Tibial nerve (tissue), 4 donors: ENCODE data around the gene DPY19L1. TPM values are rescaled to one million over a fixed set of nuclear protein-coding genes. Genes with fewer than 3 reads are reported as not detected.

Source experiments
- DNase-seq, 2 donors: peaks; one replicate each; pipeline ENCODE4 v3.0.0-alpha.2; 2019; ENCODE audit warnings: low spot score in 2 of 2
- H3K27ac ChIP-seq, 4 donors: fragments of 200-600 bp; sonication (generic) in 3 of 4; one replicate each; pipeline ENCODE4 v1.5.1; 2017 to 2019; ENCODE audit warnings: mild to moderate bottlenecking in 1 of 4
- H3K27me3 ChIP-seq, 2 donors: fragments of 200-600 bp; sonication (generic) in 1 of 2; one replicate each; pipeline versions ENCODE4 v1.5.1 to v1.6.0; 2017 to 2019
- H3K36me3 ChIP-seq, 3 donors: fragments of 200-600 bp; sonication (generic); one replicate each; pipeline ENCODE4 v1.5.1; 2018 to 2019
- H3K4me1 ChIP-seq, 4 donors: fragments of 200-600 bp; sonication (generic) in 3 of 4; one replicate each; pipeline ENCODE4 v1.5.1; 2017 to 2019
- H3K4me3 ChIP-seq, 4 donors: fragments of 200-600 bp; sonication (generic) in 3 of 4; one replicate each; pipeline ENCODE4 v1.5.1; 2017 to 2019; ENCODE audit warnings: mild to moderate bottlenecking in 1 of 4, moderate library complexity in 1 of 4
- H3K9me3 ChIP-seq, 4 donors: fragments of 200-600 bp; sonication (generic) in 3 of 4; one replicate each; pipeline ENCODE4 v1.5.1; 2017 to 2019
- CTCF ChIP-seq, 5 experiments: fragments of 200-600 bp in 3 of 5; fragments of 450-650 bp in 2 of 5; sonication (generic) in 3 of 5; IDR thresholded peaks; one replicate each; pipeline ENCODE4 v1.5.1; 2016 to 2019; ENCODE audit warnings: antibody characterized with exemption in 5 of 5, mild to moderate bottlenecking in 3 of 5, moderate library complexity in 2 of 5
- EP300 ChIP-seq, 2 donors: sonication (generic); formaldehyde crosslinking; IDR thresholded peaks; one replicate each; pipeline ENCODE4 v1.6.1; 2017; ENCODE audit warnings: antibody characterized with exemption in 2 of 2, mild to moderate bottlenecking in 1 of 2
- POLR2A ChIP-seq, 2 donors: fragments of 450-650 bp; IDR thresholded peaks; one replicate each; pipeline ENCODE4 v1.6.1; 2017; ENCODE audit warnings: antibody characterized with exemption in 2 of 2, mild to moderate bottlenecking in 2 of 2, moderate library complexity in 2 of 2
- WGBS, 2 donors: methylation state at CpG; one replicate each; pipeline ENCODE4 v1.1.5; 2018; 5-methylcytosine and 5-hydroxymethylcytosine counted together
- total RNA-seq, 4 donors: library from RNA; depleted of rRNA; stranded (reverse); fragments of >200 nt; gene quantifications; one replicate each; pipeline ENCODE4 v1.1.0, GENCODE V29; 2016

Gene DPY19L1
- total RNA-seq, 4 donors from 2014 or later: 11.1 to 14.0 (median 12.7) TPM

- DNase-seq: no peak
- peak overlapping the region; percentile 48 to 83 (median 66) for H3K4me3 ChIP-seq
- H3K27me3 ChIP-seq: no peaks in the 10 kb centered on the region
- 34 to 37% methylated on average over 9 of the region's 9 CpGs for WGBS, 2 donors
- H3K9me3 ChIP-seq: no peaks in the 10 kb centered on the region
- peak overlapping the region; percentile 60 to 91 (median 88) for H3K27ac ChIP-seq
- no peaks in the 10 kb centered on the region for H3K36me3 ChIP-seq
- H3K4me1 ChIP-seq: peaks cover 0 to 26% (median 10%) of the 10 kb centered on the region in 4 donors
- TF ChIP-seq CTCF (IDR thresholded peaks at IDR 0.05): no peak
- TF ChIP-seq EP300 (IDR thresholded peaks at IDR 0.05): no peak
- TF ChIP-seq POLR2A (IDR thresholded peaks at IDR 0.05): no peak
Observed at GRCh38 chr7:35038354-35038753, 1.1 kb upstream of the DPY19L1 start.

- Histone ChIP-seq H3K4me3 (peak overlapping the region; percentile 48 to 83 (median 66)), H3K27me3 (no peaks in the 10 kb centered on the region), H3K4me1 (peaks cover 0 to 26% (median 10%) of the 10 kb centered on the region in 4 donors), H3K27ac (peak overlapping the region; percentile 60 to 91 (median 88)), H3K9me3 (no peaks in the 10 kb centered on the region), H3K36me3 (no peaks in the 10 kb centered on the region)
- WGBS, 2 donors: 0 to 1% methylated on average over 28 to 60 of the region's 100 CpGs
- DNase-seq: peak; percentile 83 to 87
- TF ChIP-seq POLR2A (IDR thresholded peaks at IDR 0.05) (no peak), EP300 (IDR thresholded peaks at IDR 0.05) (peak in 1 of 2 donors; percentile 18), CTCF (IDR thresholded peaks at IDR 0.05) (peak; percentile 73 to 95 (median 88))
Observed at GRCh38 chr7:35037526-35038341, 449 bp upstream of the DPY19L1 start.

- no peaks in the 10 kb centered on the region for H3K27me3 ChIP-seq
- WGBS, 2 donors: 1% methylated on average over 41 to 43 of the region's 61 CpGs
- H3K36me3 ChIP-seq: no peaks in the 10 kb centered on the region
- TF ChIP-seq POLR2A (IDR thresholded peaks at IDR 0.05) (no peak), CTCF (IDR thresholded peaks at IDR 0.05) (no peak), EP300 (IDR thresholded peaks at IDR 0.05) (no peak)
- H3K4me1 ChIP-seq: peaks cover 0 to 26% (median 10%) of the 10 kb centered on the region in 4 donors
- DNase-seq: peak; percentile 17 to 20
- H3K27ac ChIP-seq: peak overlapping the region in 3 of 4 donors; percentile 69 to 89 (median 78)
- H3K9me3 ChIP-seq: no peaks in the 10 kb centered on the region
- H3K4me3 ChIP-seq: peak overlapping the region; percentile 38 to 83 (median 62)
Observed at GRCh38 chr7:35036361-35037171, 719 bp downstream of the DPY19L1 start.

GRCh38 chr7:35035511-35035961 lies 1.7 kb downstream of the DPY19L1 start:
- Histone ChIP-seq H3K27me3 (no peaks in the 10 kb centered on the region), H3K4me1 (peaks cover 0 to 26% (median 10%) of the 10 kb centered on the region in 4 donors), H3K9me3 (no peaks in the 10 kb centered on the region), H3K4me3 (no peak overlapping the region), H3K27ac (peak overlapping the region in 1 of 4 donors; percentile 69), H3K36me3 (no peaks in the 10 kb centered on the region)
- TF ChIP-seq POLR2A (IDR thresholded peaks at IDR 0.05): no peak
- no peak for TF ChIP-seq CTCF (IDR thresholded peaks at IDR 0.05)
- no peak for TF ChIP-seq EP300 (IDR thresholded peaks at IDR 0.05)
- 74 to 83% methylated on average over 5 of the region's 5 CpGs for WGBS, 2 donors
- no peak for DNase-seq
